NCI-H748 (cell line): ENCODE results near the gene BTBD9.

Experiments used
- DNase-seq: peaks from one replicate; lab custom pipeline; 2025; ENCODE audit not compliant: unreplicated experiment; lab: John Stamatoyannopoulos, UW

BTBD9 gene

GRCh38 chr6:38485488-38485887 is 154.2 kb downstream of the BTBD9 start:
- no peak for DNase-seq

- no peak for DNase-seq
Measured at GRCh38 chr6:38484656-38485055, 155.1 kb downstream of the BTBD9 start.

GRCh38 chr6:38483526-38483925 is 156.2 kb downstream of the BTBD9 start:
- DNase-seq, result no peak

- DNase-seq, result no peak
Measured at GRCh38 chr6:38482466-38482865, 157.3 kb downstream of the BTBD9 start.

- no peak for DNase-seq
Measured at GRCh38 chr6:38481851-38482250, 157.9 kb downstream of the BTBD9 start.

GRCh38 chr6:38481211-38481836 is 158.4 kb downstream of the BTBD9 start:
- no peak for DNase-seq

GRCh38 chr6:38480036-38480435 is 159.7 kb downstream of the BTBD9 start:
- DNase-seq, result no peak

GRCh38 chr6:38479331-38479730 is 160.4 kb downstream of the BTBD9 start:
- DNase-seq, result no peak

- no peak for DNase-seq
Measured at GRCh38 chr6:38477680-38478260, 162.0 kb downstream of the BTBD9 start.

- DNase-seq, result no peak
Measured at GRCh38 chr6:38476888-38477287, 162.8 kb downstream of the BTBD9 start.

GRCh38 chr6:38476141-38476540 is 163.6 kb downstream of the BTBD9 start:
- DNase-seq, result no peak

GRCh38 chr6:38470548-38470947 is 169.2 kb downstream of the BTBD9 start:
- no peak for DNase-seq

- no peak for DNase-seq
Measured at GRCh38 chr6:38467566-38467965, 172.2 kb downstream of the BTBD9 start.

GRCh38 chr6:38460186-38460585 is 179.5 kb downstream of the BTBD9 start:
- no peak for DNase-seq

GRCh38 chr6:38459291-38459690 is 180.4 kb downstream of the BTBD9 start:
- DNase-seq, result no peak

GRCh38 chr6:38453861-38454260 is 185.9 kb downstream of the BTBD9 start:
- DNase-seq, result no peak

GRCh38 chr6:38452816-38453660 is 186.7 kb downstream of the BTBD9 start:
- DNase-seq, result no peak

- no peak for DNase-seq
Measured at GRCh38 chr6:38450717-38451116, 189.0 kb downstream of the BTBD9 start.

- DNase-seq, result no peak
Measured at GRCh38 chr6:38445925-38446324, 193.8 kb downstream of the BTBD9 start.

GRCh38 chr6:38445336-38445735 is 194.4 kb downstream of the BTBD9 start:
- no peak for DNase-seq

- DNase-seq, result no peak
Measured at GRCh38 chr6:38443352-38444144, 196.2 kb downstream of the BTBD9 start.
